Stimulated activated CD8-positive, alpha-beta memory T cell treated with anti-CD3 and anti-CD28 coated beads, Interleukin-2, amount 100 ng/mL, for 1 hour (primary cell): ENCODE results near the gene INHBC.
A peak's percentile ranks its signal among the peaks of the same experiment; 100 is the strongest.

ENCODE experiments used
- DNase-seq, 2 donors: peaks; one replicate each; pipeline ENCODE4 v3.0.0-alpha.2; 2020; ENCODE audit warnings: low read depth in 2 of 2

The INHBC gene

DNA sequence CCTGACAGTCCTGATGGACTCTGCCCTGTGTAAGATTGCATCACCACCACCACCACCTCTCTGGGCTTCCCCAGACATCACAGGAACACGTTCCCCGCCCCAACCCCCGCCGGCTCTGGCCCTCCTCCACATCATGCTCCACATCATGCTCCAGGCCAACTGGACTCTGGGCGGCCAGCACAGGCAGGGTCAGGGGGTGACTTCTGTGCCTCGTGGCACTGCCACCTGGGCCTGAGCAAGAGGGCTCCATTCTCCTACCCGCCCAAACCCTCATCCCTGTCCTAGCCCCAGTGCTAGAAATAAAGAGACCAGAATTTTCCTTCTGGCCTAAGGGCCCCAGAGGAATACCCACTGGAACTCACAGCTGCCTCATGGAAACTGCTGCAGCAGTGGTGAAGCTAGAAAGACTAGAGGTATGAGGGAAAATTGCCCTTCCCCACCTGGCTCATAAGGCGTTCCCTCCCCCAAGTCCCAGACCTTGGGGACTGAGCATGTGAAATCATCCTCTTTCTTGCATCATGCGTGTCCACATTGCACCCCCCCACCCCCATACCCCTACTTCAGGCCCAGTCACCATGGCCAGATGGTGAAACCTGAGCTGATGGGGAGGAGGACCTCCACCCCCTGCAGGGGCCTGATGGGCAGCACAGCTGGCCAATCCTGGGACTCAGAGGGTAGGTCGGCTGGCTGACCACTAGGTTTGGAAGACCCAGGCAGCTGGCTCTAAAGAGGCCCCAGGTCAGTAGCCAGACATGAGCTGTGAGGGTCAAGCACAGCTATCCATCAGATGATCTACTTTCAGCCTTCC is 20.2 kb downstream of the INHBC start, which contains the start of gene INHBE:
Gene INHBE, plus strand, starts transcription at position 742 of the 808 bp plus-strand sequence. CDS start 230 bp downstream, outside the sequence.
- no peak for DNase-seq

DNA sequence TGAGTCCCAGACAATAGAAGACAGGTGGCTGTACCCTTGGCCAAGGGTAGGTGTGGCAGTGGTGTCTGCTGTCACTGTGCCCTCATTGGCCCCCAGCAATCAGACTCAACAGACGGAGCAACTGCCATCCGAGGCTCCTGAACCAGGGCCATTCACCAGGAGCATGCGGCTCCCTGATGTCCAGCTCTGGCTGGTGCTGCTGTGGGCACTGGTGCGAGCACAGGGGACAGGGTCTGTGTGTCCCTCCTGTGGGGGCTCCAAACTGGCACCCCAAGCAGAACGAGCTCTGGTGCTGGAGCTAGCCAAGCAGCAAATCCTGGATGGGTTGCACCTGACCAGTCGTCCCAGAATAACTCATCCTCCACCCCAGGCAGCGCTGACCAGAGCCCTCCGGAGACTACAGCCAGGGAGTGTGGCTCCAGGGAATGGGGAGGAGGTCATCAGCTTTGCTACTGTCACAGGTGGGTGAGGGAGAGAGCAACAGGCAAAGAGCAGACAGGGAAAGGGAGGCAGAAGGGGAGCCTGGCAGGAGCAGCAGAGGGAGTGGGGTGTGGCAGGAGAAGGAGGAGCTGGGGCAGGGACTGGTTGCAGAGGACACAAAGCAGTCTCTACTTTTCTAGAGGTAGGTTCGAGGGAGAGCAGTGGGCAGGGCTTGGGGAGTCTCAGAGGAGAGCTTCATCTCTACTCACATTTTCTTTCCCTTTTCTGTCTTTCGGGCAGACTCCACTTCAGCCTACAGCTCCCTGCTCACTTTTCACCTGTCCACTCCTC is 21.0 kb downstream of the INHBC start:
- DNase-seq: no peak

DNA sequence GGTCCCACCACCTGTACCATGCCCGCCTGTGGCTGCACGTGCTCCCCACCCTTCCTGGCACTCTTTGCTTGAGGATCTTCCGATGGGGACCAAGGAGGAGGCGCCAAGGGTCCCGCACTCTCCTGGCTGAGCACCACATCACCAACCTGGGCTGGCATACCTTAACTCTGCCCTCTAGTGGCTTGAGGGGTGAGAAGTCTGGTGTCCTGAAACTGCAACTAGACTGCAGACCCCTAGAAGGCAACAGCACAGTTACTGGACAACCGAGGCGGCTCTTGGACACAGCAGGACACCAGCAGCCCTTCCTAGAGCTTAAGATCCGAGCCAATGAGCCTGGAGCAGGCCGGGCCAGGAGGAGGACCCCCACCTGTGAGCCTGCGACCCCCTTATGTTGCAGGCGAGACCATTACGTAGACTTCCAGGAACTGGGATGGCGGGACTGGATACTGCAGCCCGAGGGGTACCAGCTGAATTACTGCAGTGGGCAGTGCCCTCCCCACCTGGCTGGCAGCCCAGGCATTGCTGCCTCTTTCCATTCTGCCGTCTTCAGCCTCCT is 21.6 kb downstream of the INHBC start:
- no peak for DNase-seq

DNA sequence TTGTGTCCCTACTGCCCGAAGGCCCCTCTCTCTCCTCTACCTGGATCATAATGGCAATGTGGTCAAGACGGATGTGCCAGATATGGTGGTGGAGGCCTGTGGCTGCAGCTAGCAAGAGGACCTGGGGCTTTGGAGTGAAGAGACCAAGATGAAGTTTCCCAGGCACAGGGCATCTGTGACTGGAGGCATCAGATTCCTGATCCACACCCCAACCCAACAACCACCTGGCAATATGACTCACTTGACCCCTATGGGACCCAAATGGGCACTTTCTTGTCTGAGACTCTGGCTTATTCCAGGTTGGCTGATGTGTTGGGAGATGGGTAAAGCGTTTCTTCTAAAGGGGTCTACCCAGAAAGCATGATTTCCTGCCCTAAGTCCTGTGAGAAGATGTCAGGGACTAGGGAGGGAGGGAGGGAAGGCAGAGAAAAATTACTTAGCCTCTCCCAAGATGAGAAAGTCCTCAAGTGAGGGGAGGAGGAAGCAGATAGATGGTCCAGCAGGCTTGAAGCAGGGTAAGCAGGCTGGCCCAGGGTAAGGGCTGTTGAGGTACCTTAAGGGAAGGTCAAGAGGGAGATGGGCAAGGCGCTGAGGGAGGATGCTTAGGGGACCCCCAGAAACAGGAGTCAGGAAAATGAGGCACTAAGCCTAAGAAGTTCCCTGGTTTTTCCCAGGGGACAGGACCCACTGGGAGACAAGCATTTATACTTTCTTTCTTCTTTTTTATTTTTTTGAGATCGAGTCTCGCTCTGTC is 22.3 kb downstream of the INHBC start:
- no peak for DNase-seq

- no peak for DNase-seq
These were observed 24.1 kb downstream of the INHBC start for GRCh38 chr12:57458665-57459054.

DNA sequence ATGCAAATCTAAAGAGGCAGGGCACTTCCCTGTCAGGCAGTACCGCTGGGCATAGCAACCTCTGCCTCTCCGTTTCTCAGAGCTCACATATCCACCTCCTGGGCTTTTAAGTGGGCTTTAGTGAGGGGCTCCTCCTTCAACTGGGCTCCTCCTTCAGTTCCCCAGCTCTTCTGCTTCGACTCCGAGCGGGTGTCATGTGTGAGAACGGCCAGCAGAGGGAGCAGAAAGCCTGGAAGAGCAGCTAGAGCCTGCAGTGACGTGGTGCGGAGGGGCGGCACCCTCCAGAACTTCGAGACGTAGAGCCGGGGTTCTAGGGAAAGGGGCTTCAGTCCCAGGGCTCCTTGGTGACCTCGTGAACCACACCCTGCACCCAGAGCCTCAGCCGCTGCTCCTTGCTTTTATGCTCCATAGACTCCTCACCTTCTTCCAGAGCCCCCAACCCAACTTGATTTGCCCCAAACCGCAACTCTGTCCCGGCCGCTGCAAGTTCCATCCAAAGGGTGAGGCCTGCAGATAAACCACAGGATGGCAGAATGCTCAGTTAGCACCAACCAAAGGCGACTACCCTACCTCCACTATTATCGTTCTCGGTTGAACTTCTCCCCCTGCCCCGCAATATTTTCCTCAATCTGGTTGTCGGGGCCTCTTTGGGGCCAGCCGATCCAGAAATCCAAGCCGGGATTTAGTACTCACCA is 24.6 kb downstream of the INHBC start:
- peak; percentile 83 to 87 for DNase-seq

DNA sequence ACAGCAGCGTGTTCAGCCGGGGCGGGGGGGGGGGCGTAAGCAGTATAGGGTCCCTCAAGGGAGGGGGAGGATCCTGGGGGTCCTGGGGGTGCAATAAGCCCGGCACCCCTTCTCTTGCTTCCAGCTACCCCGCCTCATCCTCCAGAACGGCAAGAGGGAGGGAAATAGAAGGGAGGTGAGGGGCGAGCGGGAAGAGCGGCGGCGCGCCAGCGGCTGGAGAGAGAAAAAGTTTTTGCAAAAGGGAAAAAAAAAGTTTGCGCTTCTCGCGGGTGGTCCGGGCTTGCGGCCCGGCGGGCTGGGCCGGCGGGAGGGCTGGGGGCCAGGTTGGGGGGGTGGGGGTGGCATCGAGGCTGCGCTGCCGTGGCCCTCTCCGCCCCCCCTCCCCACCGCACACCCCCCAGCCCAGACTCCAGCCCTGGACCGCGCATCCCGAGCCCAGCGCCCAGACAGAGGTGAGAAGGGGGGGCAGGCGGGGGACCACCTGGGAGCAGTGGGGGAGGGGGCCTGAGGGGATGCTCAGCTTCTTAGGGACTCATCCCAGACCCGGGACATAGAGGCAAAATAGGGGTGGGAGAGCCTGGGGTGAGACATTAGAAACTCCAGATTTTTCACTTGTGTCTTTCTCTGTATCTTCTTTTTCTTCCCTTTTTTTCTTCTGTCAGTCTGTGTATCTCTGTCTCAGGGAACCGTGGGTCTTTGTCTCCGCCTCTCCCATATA is 25.3 kb downstream of the INHBC start, which contains the start of gene GLI1:
Gene GLI1, plus strand, starts transcription at position 36 of the 718 bp plus-strand sequence. CDS start 3,907 bp downstream, outside the sequence.
- DNase-seq: no peak

- no peak for DNase-seq
These were observed 25.8 kb downstream of the INHBC start for GRCh38 chr12:57460468-57460784.

- no peak for DNase-seq
These were observed 26.3 kb downstream of the INHBC start for GRCh38 chr12:57460841-57461275.

DNA sequence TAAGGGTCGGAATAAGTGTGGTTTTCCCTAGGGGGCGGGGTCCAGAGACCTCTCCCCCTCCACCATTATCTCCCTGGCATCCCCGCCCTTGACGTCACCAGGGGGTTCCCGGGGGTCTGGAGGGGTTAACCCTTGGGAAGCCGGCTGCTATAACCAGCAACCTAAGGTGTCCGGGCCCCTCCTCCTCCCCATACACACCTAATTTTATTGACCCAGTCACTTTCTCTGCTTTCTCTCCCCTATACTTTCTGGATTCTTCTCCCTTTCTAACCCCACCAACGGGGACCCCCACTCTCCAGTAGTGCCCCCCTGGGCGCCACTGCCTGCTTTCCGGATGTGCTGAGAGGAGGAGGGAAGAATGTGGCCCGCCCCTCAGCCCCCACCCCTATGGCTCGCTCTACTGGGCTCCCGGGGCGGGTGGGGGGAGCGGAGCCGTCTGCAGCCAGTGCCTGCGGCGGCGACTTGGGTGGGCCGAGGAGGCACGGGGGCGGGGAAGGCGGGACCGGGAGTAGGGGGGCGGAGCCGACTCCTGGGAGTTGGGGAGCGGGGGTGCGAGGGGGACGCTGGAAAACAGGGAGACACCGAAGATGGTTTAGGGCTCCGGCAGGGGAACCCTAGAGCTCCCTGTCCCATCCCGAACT is 26.8 kb downstream of the INHBC start:
- no peak for DNase-seq

- DNase-seq: no peak
These were observed 27.3 kb downstream of the INHBC start for GRCh38 chr12:57461917-57462250.

GRCh38 chr12:57462251-57462911 is 27.8 kb downstream of the INHBC start:
- peak; percentile 74 to 81 for DNase-seq

- no peak for DNase-seq
These were observed 28.3 kb downstream of the INHBC start for GRCh38 chr12:57462912-57463253.

DNA sequence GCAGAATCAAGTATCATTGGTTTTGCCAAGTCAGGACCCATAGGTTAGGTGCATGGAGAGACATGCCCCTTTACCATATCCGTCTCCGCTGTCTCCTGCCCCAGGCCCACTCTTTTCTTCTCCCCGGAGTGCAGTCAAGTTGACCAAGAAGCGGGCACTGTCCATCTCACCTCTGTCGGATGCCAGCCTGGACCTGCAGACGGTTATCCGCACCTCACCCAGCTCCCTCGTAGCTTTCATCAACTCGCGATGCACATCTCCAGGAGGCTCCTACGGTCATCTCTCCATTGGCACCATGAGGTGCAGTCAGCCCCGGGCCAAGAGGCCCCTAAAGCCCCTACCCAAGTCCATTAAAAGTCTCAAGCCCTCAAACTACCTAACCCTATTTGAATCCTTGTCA is 30.0 kb downstream of the INHBC start:
- DNase-seq: no peak

- no peak for DNase-seq
These were observed 30.6 kb downstream of the INHBC start for GRCh38 chr12:57465030-57465746.

GRCh38 chr12:57465747-57466505 is 31.3 kb downstream of the INHBC start:
- no peak for DNase-seq

- no peak for DNase-seq
These were observed 32.8 kb downstream of the INHBC start for GRCh38 chr12:57467212-57467874.

DNA sequence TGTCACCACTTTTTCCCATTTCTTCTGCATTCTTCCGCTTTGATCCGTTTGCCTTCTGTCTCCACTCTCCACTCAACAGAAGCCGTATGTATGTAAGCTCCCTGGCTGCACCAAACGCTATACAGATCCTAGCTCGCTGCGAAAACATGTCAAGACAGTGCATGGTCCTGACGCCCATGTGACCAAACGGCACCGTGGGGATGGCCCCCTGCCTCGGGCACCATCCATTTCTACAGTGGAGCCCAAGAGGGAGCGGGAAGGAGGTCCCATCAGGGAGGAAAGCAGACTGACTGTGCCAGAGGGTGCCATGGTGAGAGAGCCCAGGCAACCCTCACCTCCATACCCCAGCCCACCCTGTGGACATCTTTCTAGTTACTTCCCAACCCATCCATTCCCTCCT is 33.3 kb downstream of the INHBC start:
- no peak for DNase-seq
